Upper lobe of left lung (tissue), 6 donors: ENCODE measurements around the gene AHSG. TPM values are rescaled to one million over a fixed set of nuclear protein-coding genes. Genes with fewer than 3 reads are reported as not detected.
"Not testable (repeated sequence)": the region's sequence is repeated elsewhere in the genome, so short reads cannot be mapped to it uniquely, and the experiment has no call there.

Source experiments
- ATAC-seq, 2 donors: fragments of 200-7000 bp; cut with Tn5 transposase; one replicate each; pipeline ENCODE4 v1.9.1; 2022; ENCODE audit warnings: mild to moderate bottlenecking in 2 of 2, moderate library complexity in 2 of 2; ENCODE audit not compliant: low FRiP score in 2 of 2
- DNase-seq, 2 donors: peaks; one replicate each; pipeline ENCODE4 v3.0.0-alpha.2; 2019 to 2020
- H3K27ac ChIP-seq, 4 donors: fragments of 200-600 bp; sonication (generic); one replicate each; pipeline ENCODE4 v1.5.1; 2016 to 2019
- H3K27me3 ChIP-seq, 4 donors: fragments of 200-600 bp; sonication (generic); one replicate each; pipeline ENCODE4 v1.5.1; 2017 to 2019
- H3K36me3 ChIP-seq, 4 donors: fragments of 200-600 bp; sonication (generic); one replicate each; pipeline ENCODE4 v1.5.1; 2016 to 2019
- H3K4me1 ChIP-seq, 4 donors: fragments of 200-600 bp; sonication (generic); one replicate each; pipeline ENCODE4 v1.5.1; 2018 to 2019
- H3K4me3 ChIP-seq, 4 donors: fragments of 200-600 bp; sonication (generic); one replicate each; pipeline ENCODE4 v1.5.1; 2017 to 2019; ENCODE audit warnings: mild to moderate bottlenecking in 2 of 4, moderate library complexity in 1 of 4
- H3K9me3 ChIP-seq, 4 donors: fragments of 200-600 bp; sonication (generic); one replicate each; pipeline ENCODE4 v1.5.1; 2018 to 2019
- CTCF ChIP-seq, 6 experiments: fragments of 450-650 bp in 4 of 6; fragments of 200-600 bp in 2 of 6; sonication (generic) in 2 of 6; IDR thresholded peaks; one replicate each; pipeline ENCODE4 v1.5.1; 2016 to 2019; ENCODE audit warnings: antibody characterized with exemption in 6 of 6
- EP300 ChIP-seq, 4 donors: sonication (generic); formaldehyde crosslinking; IDR thresholded peaks; one replicate each; pipeline ENCODE4 v1.5.1; 2017; ENCODE audit warnings: antibody characterized with exemption in 4 of 4, control low read depth in 2 of 4
- POLR2A ChIP-seq, 4 donors: fragments of 450-650 bp; IDR thresholded peaks; one replicate each; pipeline ENCODE4 v1.5.1; 2016 to 2017; ENCODE audit warnings: antibody characterized with exemption in 4 of 4, mild to moderate bottlenecking in 2 of 4
- POLR2AphosphoS5 ChIP-seq, 2 donors: sonication (generic); formaldehyde crosslinking; IDR thresholded peaks; one replicate each; pipeline ENCODE4 v1.5.1; 2017; ENCODE audit warnings: antibody characterized with exemption in 2 of 2
- WGBS, 2 donors: methylation state at CpG; one replicate each; pipeline ENCODE4 v1.1.5; 2017 to 2018; 5-methylcytosine and 5-hydroxymethylcytosine counted together
- total RNA-seq, 6 donors: library from RNA; depleted of rRNA in 4 of 6; stranded (reverse); fragments of >200 nt in 4 of 6; gene quantifications; one replicate each; pipeline versions ENCODE4 v1.1.0 to v1.2.1, GENCODE V29; 2016 to 2021
- donor health status: DM: no; HTN: no; CAD: no; lungs with moderate emphysema.
- donor health status: DM: no; HTN: yes; CAD: no; lungs with severe emphysema.

The AHSG gene
- total RNA-seq = 1 to 10 TPM in 2 of 6 donors, not detected in 4; 1.1 to 1.5 TPM

GRCh38 chr3:186612721-186613636 is at the start of gene AHSG:
Gene AHSG, plus strand, starts transcription at chr3:186613060. Its CDS starts 82 bp downstream, at chr3:186613142.
- no peak within 1 kb of the TSS for H3K4me3 ChIP-seq
- H3K36me3 ChIP-seq = no peaks in the 10 kb centered on the region
- H3K27ac ChIP-seq = no peak within 1 kb of the TSS
- peaks cover 7 to 10% (median 8%) of the 10 kb centered on the region in 4 donors for H3K4me1 ChIP-seq
- DNase-seq = peak in 1 of 2 donors; percentile 23
- 88 to 90% methylated on average over 7 of the region's 7 CpGs for WGBS, 2 donors
- no peak for TF ChIP-seq EP300 (IDR thresholded peaks at IDR 0.05)
- no peak for TF ChIP-seq POLR2AphosphoS5 (IDR thresholded peaks at IDR 0.05)
- no peak for TF ChIP-seq POLR2A (IDR thresholded peaks at IDR 0.05)
- no peak for TF ChIP-seq CTCF (IDR thresholded peaks at IDR 0.05)
- H3K27me3 ChIP-seq = no peaks in the 10 kb centered on the region
- no peaks in the 10 kb centered on the region for H3K9me3 ChIP-seq
- no peak for ATAC-seq

- TF ChIP-seq EP300 (IDR thresholded peaks at IDR 0.05) = no peak
- TF ChIP-seq POLR2AphosphoS5 (IDR thresholded peaks at IDR 0.05) = no peak
- no peak for TF ChIP-seq CTCF (IDR thresholded peaks at IDR 0.05)
- TF ChIP-seq POLR2A (IDR thresholded peaks at IDR 0.05) = no peak
- H3K4me1 ChIP-seq = peaks cover 22 to 59% (median 25%) of the 10 kb centered on the region in 4 donors
Observed at GRCh38 chr3:186564586-186564985, 48.3 kb upstream of the AHSG start.

GRCh38 chr3:186566772-186567071 is 46.1 kb upstream of the AHSG start:
- H3K36me3 ChIP-seq = peaks cover 0 to 17% (median 3%) of the 10 kb centered on the region in 4 donors
- no peak for ATAC-seq
- peak overlapping the region; percentile 60 to 95 (median 83) for H3K4me3 ChIP-seq
- H3K27me3 ChIP-seq = no peaks in the 10 kb centered on the region
- H3K9me3 ChIP-seq = no peaks in the 10 kb centered on the region
- no peak for TF ChIP-seq POLR2AphosphoS5 (IDR thresholded peaks at IDR 0.05)
- TF ChIP-seq EP300 (IDR thresholded peaks at IDR 0.05) = no peak
- no peak for TF ChIP-seq POLR2A (IDR thresholded peaks at IDR 0.05)
- no peak for TF ChIP-seq CTCF (IDR thresholded peaks at IDR 0.05)
- WGBS, 2 donors = 0% methylated on average over 14 of the region's 14 CpGs
- no peak for DNase-seq
- H3K4me1 ChIP-seq = peaks cover 29 to 64% (median 32%) of the 10 kb centered on the region in 4 donors
- H3K27ac ChIP-seq = peak overlapping the region; percentile 87 to 92 (median 88)

More at GRCh38 chr3:186564586-186564985, 48.3 kb upstream of the AHSG start:
- no peak overlapping the region for H3K27ac ChIP-seq
- no peaks in the 10 kb centered on the region for H3K27me3 ChIP-seq
- no peak overlapping the region for H3K4me3 ChIP-seq
- H3K9me3 ChIP-seq = no peaks in the 10 kb centered on the region
- peaks cover 0 to 22% (median 3%) of the 10 kb centered on the region in 4 donors for H3K36me3 ChIP-seq
- no peak for DNase-seq
- ATAC-seq = no peak

GRCh38 chr3:186567072-186567921 is 45.6 kb upstream of the AHSG start, which contains the start of gene TBCCD1:
Gene TBCCD1, minus strand, starts transcription at chr3:186567339. Its CDS starts 3,010 bp downstream, at chr3:186564329.
- Histone ChIP-seq H3K27me3 (no peaks in the 10 kb centered on the region), H3K4me3 (peak within 1 kb of the TSS; percentile 60 to 95 (median 83)), H3K9me3 (no peaks in the 10 kb centered on the region), H3K36me3 (peaks cover 0 to 12% (median 2%) of the 10 kb centered on the region in 4 donors), H3K4me1 (peaks cover 31 to 64% (median 36%) of the 10 kb centered on the region in 4 donors), H3K27ac (peak within 1 kb of the TSS; percentile 87 to 92 (median 88))
- 0 to 1% methylated on average over 33 to 53 of the region's 66 CpGs for WGBS, 2 donors
- no peak for TF ChIP-seq EP300 (IDR thresholded peaks at IDR 0.05)
- peak; percentile 67 to 86 for TF ChIP-seq POLR2AphosphoS5 (IDR thresholded peaks at IDR 0.05)
- peak in 3 of 4 donors; percentile 93 to 98 (median 96) for TF ChIP-seq POLR2A (IDR thresholded peaks at IDR 0.05)
- peak in 2 of 6 experiments; percentile 28 to 38 for TF ChIP-seq CTCF (IDR thresholded peaks at IDR 0.05)
- ATAC-seq (peak; percentile 91 to 93), DNase-seq (peak; percentile 95 to 99)

- H3K9me3 ChIP-seq, ATAC-seq, H3K27me3 ChIP-seq, DNase-seq: not testable (repeated sequence)
- peaks cover 0 to 20% (median 0%) of the 10 kb centered on the region in 4 donors for H3K36me3 ChIP-seq
- peaks cover 26 to 53% (median 36%) of the 10 kb centered on the region in 4 donors for H3K4me1 ChIP-seq
- 86 to 87% methylated on average over 11 of the region's 11 CpGs for WGBS, 2 donors
- H3K4me3 ChIP-seq = peak overlapping the region in 1 of 4 donors; percentile 75
- peak overlapping the region in 1 of 4 donors; percentile 73 for H3K27ac ChIP-seq
Observed at GRCh38 chr3:186569361-186569760, 43.5 kb upstream of the AHSG start.
